WTC11 (cell line): ENCODE measurements around the gene VPS25. TPM values are rescaled to one million over a fixed set of nuclear protein-coding genes. Genes with fewer than 3 reads are reported as not detected.

Experiments
- CREM ChIP-seq: sonication (generic); formaldehyde crosslinking; IDR thresholded peaks from 2 replicates; pipeline ENCODE4 v1.8.1; 2022; ENCODE audit warnings: mild to moderate bottlenecking, missing genetic modification reagents, moderate library complexity
- GTF2I ChIP-seq: fragments of 250-450 bp; sonication (Bioruptor Pico); conservative IDR thresholded peaks from 2 replicates; pipeline ENCODE4 v1.4.0; 2021; ENCODE audit warnings: mild to moderate bottlenecking
- IRF2 ChIP-seq: sonication (generic); formaldehyde crosslinking; IDR thresholded peaks from 2 replicates; pipeline ENCODE4 v1.8.0; 2022; ENCODE audit warnings: low read depth, missing genetic modification reagents, borderline replicate concordance
- NFE2L1 ChIP-seq: sonication (generic); formaldehyde crosslinking; IDR thresholded peaks from 2 replicates; pipeline ENCODE4 v1.8.1; 2023; ENCODE audit warnings: missing genetic modification reagents
- microRNA-seq: library from miRNA; unstranded; fragments of <30 nt; microRNA quantifications from one replicate; pipeline ENCODE4 v1.2.0, GENCODE V29; 2022; ENCODE audit warnings: borderline number of aligned reads
- total RNA-seq: library from RNA; stranded (reverse); gene quantifications from 3 replicates; pipeline ENCODE4 v1.2.3, GENCODE V29; 2021
- TF ChIP-seq, protein P1 (sequence below): fragments of 250-450 bp; sonication (Bioruptor Pico); IDR thresholded peaks from 2 replicates; pipeline ENCODE4 v1.9.0; 2021; ENCODE audit warnings: mild to moderate bottlenecking

VPS25 gene
- total RNA-seq, 1 experiment from 2014 or later, result 98.6 TPM

DNA sequence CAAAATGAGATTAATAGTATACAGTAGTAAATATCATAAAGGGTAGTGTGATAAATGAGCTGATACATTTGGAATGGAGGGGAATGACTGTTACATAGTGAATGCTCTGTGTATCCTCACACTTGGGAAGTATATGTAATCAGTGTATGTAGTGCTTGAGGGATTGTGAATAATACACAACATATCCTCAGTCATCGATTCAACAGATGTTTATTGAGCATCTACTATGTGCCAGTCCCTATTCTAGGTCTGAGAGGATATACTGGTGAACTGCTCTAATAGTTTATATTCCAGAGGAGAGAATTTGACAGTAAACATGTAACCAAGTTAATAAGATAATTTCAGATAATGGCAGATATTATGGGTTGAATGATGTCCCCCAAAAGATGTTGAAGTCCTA is 54.2 kb downstream of the VPS25 start (continued):
- no peak for TF ChIP-seq NFE2L1
- TF ChIP-seq CREM (CRISPR knock-in tag), result no peak
- no peak for TF ChIP-seq IRF2 (CRISPR knock-in tag)
- no peak for TF ChIP-seq GTF2I (CRISPR knock-in tag)
- TF ChIP-seq, protein P1, sequence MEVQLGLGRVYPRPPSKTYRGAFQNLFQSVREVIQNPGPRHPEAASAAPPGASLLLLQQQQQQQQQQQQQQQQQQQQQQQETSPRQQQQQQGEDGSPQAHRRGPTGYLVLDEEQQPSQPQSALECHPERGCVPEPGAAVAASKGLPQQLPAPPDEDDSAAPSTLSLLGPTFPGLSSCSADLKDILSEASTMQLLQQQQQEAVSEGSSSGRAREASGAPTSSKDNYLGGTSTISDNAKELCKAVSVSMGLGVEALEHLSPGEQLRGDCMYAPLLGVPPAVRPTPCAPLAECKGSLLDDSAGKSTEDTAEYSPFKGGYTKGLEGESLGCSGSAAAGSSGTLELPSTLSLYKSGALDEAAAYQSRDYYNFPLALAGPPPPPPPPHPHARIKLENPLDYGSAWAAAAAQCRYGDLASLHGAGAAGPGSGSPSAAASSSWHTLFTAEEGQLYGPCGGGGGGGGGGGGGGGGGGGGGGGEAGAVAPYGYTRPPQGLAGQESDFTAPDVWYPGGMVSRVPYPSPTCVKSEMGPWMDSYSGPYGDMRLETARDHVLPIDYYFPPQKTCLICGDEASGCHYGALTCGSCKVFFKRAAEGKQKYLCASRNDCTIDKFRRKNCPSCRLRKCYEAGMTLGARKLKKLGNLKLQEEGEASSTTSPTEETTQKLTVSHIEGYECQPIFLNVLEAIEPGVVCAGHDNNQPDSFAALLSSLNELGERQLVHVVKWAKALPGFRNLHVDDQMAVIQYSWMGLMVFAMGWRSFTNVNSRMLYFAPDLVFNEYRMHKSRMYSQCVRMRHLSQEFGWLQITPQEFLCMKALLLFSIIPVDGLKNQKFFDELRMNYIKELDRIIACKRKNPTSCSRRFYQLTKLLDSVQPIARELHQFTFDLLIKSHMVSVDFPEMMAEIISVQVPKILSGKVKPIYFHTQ (CRISPR knock-in tag), result no peak

Small RNA genes within 50 kb of the gene (microRNA-seq; reads per million reads assigned to microRNA genes)
- 1.7 reads per million for gene MIR6781

Other genes with a start within 250 kb of the VPS25 start
- 28.9 to 39.3 TPM (median 30.4 TPM) in 3 replicates for gene NAGLU, start 237.2 kb upstream of the VPS25 start, total RNA-seq
- gene HSD17B1, start 220.5 kb upstream of the VPS25 start, total RNA-seq, result 1.5 to 1.6 TPM (median 1.5 TPM) in 3 replicates
- 106 to 131 TPM (median 113 TPM) in 3 replicates for gene COASY, start 211.3 kb upstream of the VPS25 start, total RNA-seq
- gene MLX, start 206.3 kb upstream of the VPS25 start, total RNA-seq, result 26.9 to 34.9 TPM (median 30.1 TPM) in 3 replicates
- gene PSMC3IP, start 195.7 kb upstream of the VPS25 start, total RNA-seq, result 20.1 to 23.3 TPM (median 21.6 TPM) in 3 replicates
- 39.8 to 43.2 TPM (median 40.4 TPM) in 3 replicates for gene RETREG3, start 164.1 kb upstream of the VPS25 start, total RNA-seq
- 130 to 141 TPM (median 140 TPM) in 3 replicates for gene TUBG1, start 163.8 kb upstream of the VPS25 start, total RNA-seq
- gene TUBG2, start 114.2 kb upstream of the VPS25 start, total RNA-seq, result 22.1 to 26.7 TPM (median 22.2 TPM) in 3 replicates
- 33.0 to 40.2 TPM (median 35.6 TPM) in 3 replicates for gene PLEKHH3, start 96.5 kb upstream of the VPS25 start, total RNA-seq
- 3.7 to 4.4 TPM (median 4.2 TPM) in 3 replicates for gene CCR10, start 91.6 kb upstream of the VPS25 start, total RNA-seq
- gene CNTNAP1, start 90.9 kb upstream of the VPS25 start, total RNA-seq, result 12.1 to 12.7 TPM (median 12.7 TPM) in 3 replicates
- 19.8 to 24.1 TPM (median 22.4 TPM) in 3 replicates for gene EZH1, start 28.4 kb upstream of the VPS25 start, total RNA-seq
- gene RAMP2, start 12.2 kb upstream of the VPS25 start, total RNA-seq, result 10.9 to 13.1 TPM (median 11.6 TPM) in 3 replicates
- gene WNK4, start 7.2 kb downstream of the VPS25 start, total RNA-seq, result 1.4 to 1.7 TPM (median 1.5 TPM) in 3 replicates
- gene COA3, start 25.3 kb downstream of the VPS25 start, total RNA-seq, result 54.2 to 65.2 TPM (median 60.9 TPM) in 3 replicates
- not detected in 3 replicates for gene CNTD1, start 25.4 kb downstream of the VPS25 start, total RNA-seq
- gene BECN1, start 50.8 kb downstream of the VPS25 start, total RNA-seq, result 51.8 to 59.2 TPM (median 54.7 TPM) in 3 replicates
- gene PSME3, start 59.9 kb downstream of the VPS25 start, total RNA-seq, result 141 to 192 TPM (median 159 TPM) in 3 replicates
- gene AOC2, start 71.1 kb downstream of the VPS25 start, total RNA-seq, result 9.8 to 11.0 TPM (median 10.1 TPM) in 3 replicates
- 6.2 to 8.2 TPM (median 7.6 TPM) in 3 replicates for gene AOC3, start 77.8 kb downstream of the VPS25 start, total RNA-seq
- 0.37 TPM in 1 of 3 replicates, not detected in the others for gene G6PC1, start 127.3 kb downstream of the VPS25 start, total RNA-seq
- 44.3 to 61.5 TPM (median 49.2 TPM) in 3 replicates for gene AARSD1, start 191.0 kb downstream of the VPS25 start, total RNA-seq
- gene PTGES3L, start 206.6 kb downstream of the VPS25 start, total RNA-seq, result 1.8 to 2.5 TPM (median 2.1 TPM) in 3 replicates
- 12.2 to 14.2 TPM (median 12.7 TPM) in 3 replicates for gene RUNDC1, start 207.1 kb downstream of the VPS25 start, total RNA-seq
- 1,391 to 1,553 TPM (median 1,518 TPM) in 3 replicates for gene RPL27, start 225.0 kb downstream of the VPS25 start, total RNA-seq
- 3.0 to 4.7 TPM (median 3.8 TPM) in 3 replicates for gene IFI35, start 233.3 kb downstream of the VPS25 start, total RNA-seq
- gene VAT1, start 248.9 kb downstream of the VPS25 start, total RNA-seq, result 291 to 298 TPM (median 296 TPM) in 3 replicates